AG04450 (cell line): ENCODE measurements around the gene CHRNA10. TPM values are rescaled to one million over a fixed set of nuclear protein-coding genes. Genes with fewer than 3 reads are reported as not detected.

ENCODE experiments used
- CTCF ChIA-PET: fragments of 300-600, 350-600 bp; formaldehyde crosslinking; extraction: SDS; loops from one replicate; lab custom pipeline; 2022; ENCODE audit warnings: antibody characterized with exemption, inconsistent platforms; lab: Charles Lee
- POLR2A ChIA-PET: fragments of 350-600 bp; formaldehyde crosslinking; extraction: SDS; loops from one replicate; lab custom pipeline; 2021; ENCODE audit warnings: antibody characterized with exemption, inconsistent platforms; lab: Yijun Ruan, JAX
- DNase-seq: peaks from one replicate; pipeline ENCODE4 v3.0.0-alpha.2; 2011; ENCODE audit warnings: low read depth, low spot score
- H3K27ac ChIP-seq: one replicate; pipeline ENCODE4 v1.5.1; 2012; ENCODE audit warnings: low read depth, low read length, control low read depth
- H3K27me3 ChIP-seq: one replicate; pipeline ENCODE4 v1.6.0; 2012; ENCODE audit warnings: low read length; ENCODE audit not compliant: control insufficient read depth, insufficient read depth
- H3K4me3 ChIP-seq: 2 replicates; pipeline ENCODE4 v1.5.1; 2011; ENCODE audit warnings: mild to moderate bottlenecking, low read depth, low read length, control low read depth
- H3K9me3 ChIP-seq: 2 replicates; pipeline ENCODE4 v1.5.1; 2012; ENCODE audit warnings: low read length; ENCODE audit not compliant: control insufficient read depth, insufficient read depth
- CTCF ChIP-seq: IDR thresholded peaks from 2 replicates; pipeline ENCODE4 v1.5.1; 2011; ENCODE audit warnings: low read depth, low read length, control low read depth, inconsistent platforms
- polyA plus RNA-seq: library from polyadenylated mRNA; depleted of rRNA; stranded (reverse); fragments of >200 nt; gene quantifications from 2 replicates; pipeline ENCODE4 v1.2.3, GENCODE V29; 2011

Gene CHRNA10
- polyA plus RNA-seq, 1 experiment = 0.25 TPM

GRCh38 chr11:3623767-3624458 is 47.3 kb downstream of the CHRNA10 start:
- no peak overlapping the region for H3K4me3 ChIP-seq
- POLR2A ChIA-PET = no interaction called here
- DNase-seq = no peak
- no peak overlapping the region for H3K27ac ChIP-seq
- peaks cover 4% of the 10 kb centered on the region; the same call in 1 of the 2 replicates for H3K9me3 ChIP-seq
- TF ChIP-seq CTCF = no peak
- peaks cover 6% of the 10 kb centered on the region for H3K27me3 ChIP-seq
- CTCF ChIA-PET = interaction anchor here (1.5 kb wide), 1 partner anchor 14 kb away, joined by 3 read pairs; no protein-coding TSS in a partner anchor

- no peak overlapping the region for H3K4me3 ChIP-seq
- no peak for TF ChIP-seq CTCF
- ChIA-PET CTCF (no interaction called here), POLR2A (no interaction called here)
- no peak for DNase-seq
- H3K9me3 ChIP-seq = peaks cover 4% of the 10 kb centered on the region; the same call in 1 of the 2 replicates
- H3K27ac ChIP-seq = no peak overlapping the region
- H3K27me3 ChIP-seq = peaks cover 6% of the 10 kb centered on the region
Observed at GRCh38 chr11:3623121-3623520, 48.1 kb downstream of the CHRNA10 start.

- Histone ChIP-seq H3K9me3 (peaks cover 4% of the 10 kb centered on the region; the same call in 1 of the 2 replicates), H3K4me3 (no peak overlapping the region), H3K27me3 (peaks cover 6% of the 10 kb centered on the region), H3K27ac (no peak overlapping the region)
- POLR2A ChIA-PET = no interaction called here
- TF ChIP-seq CTCF = no peak
- CTCF ChIA-PET = no interaction called here
- no peak for DNase-seq
Observed at GRCh38 chr11:3622521-3622920, 48.7 kb downstream of the CHRNA10 start.

GRCh38 chr11:3617990-3618389 is 53.2 kb downstream of the CHRNA10 start:
- Histone ChIP-seq H3K4me3 (no peak overlapping the region), H3K9me3 (peaks cover 8% of the 10 kb centered on the region; the same call in 1 of the 2 replicates), H3K27me3 (peaks cover 5% of the 10 kb centered on the region), H3K27ac (no peak overlapping the region)
- DNase-seq = no peak
- ChIA-PET CTCF (no interaction called here), POLR2A (no interaction called here)
- no peak for TF ChIP-seq CTCF

- Histone ChIP-seq H3K9me3 (peaks cover 8% of the 10 kb centered on the region; the same call in 1 of the 2 replicates), H3K27ac (no peak overlapping the region), H3K27me3 (peaks cover 3% of the 10 kb centered on the region), H3K4me3 (no peak overlapping the region)
- no peak for DNase-seq
- CTCF ChIA-PET = no interaction called here
- no peak for TF ChIP-seq CTCF
- POLR2A ChIA-PET = no interaction called here
Observed at GRCh38 chr11:3616721-3617460, 54.3 kb downstream of the CHRNA10 start.
